ENCODE results near the gene AHSP.
A peak's percentile ranks its signal among the peaks of the same experiment; 100 is the strongest.
"Not testable (repeated sequence)": the region's sequence is repeated elsewhere in the genome, so short reads cannot be mapped to it uniquely, and the experiment has no call there.

The AHSP gene

GRCh38 chr16:31501226-31501965, 26.3 kb upstream of the AHSP start:
- DNase-seq (ENCODE audit: low read depth) = no peak

GRCh38 chr16:31501966-31502348, 25.7 kb upstream of the AHSP start:
- DNase-seq (ENCODE audit: low read depth) = no peak

- no peak for DNase-seq (ENCODE audit: low read depth)
Observed at GRCh38 chr16:31502981-31503380, 24.7 kb upstream of the AHSP start.

- not testable (repeated sequence) for DNase-seq (ENCODE audit: low read depth)
Observed at GRCh38 chr16:31503555-31503954, 24.1 kb upstream of the AHSP start.

GRCh38 chr16:31504159-31504558, 23.5 kb upstream of the AHSP start:
- no peak for DNase-seq (ENCODE audit: low read depth)

GRCh38 chr16:31505483-31505882, 22.2 kb upstream of the AHSP start:
- DNase-seq (ENCODE audit: low read depth) = no peak

GRCh38 chr16:31507617-31507928, 20.1 kb upstream of the AHSP start:
- no peak for DNase-seq (ENCODE audit: low read depth)

GRCh38 chr16:31507929-31508705, 19.6 kb upstream of the AHSP start, which contains the start of gene RUSF1:
Gene RUSF1, minus strand, starts transcription at chr16:31508391. Its CDS starts 18 bp downstream, at chr16:31508373.
- DNase-seq (ENCODE audit: low read depth) = peak; percentile 90

GRCh38 chr16:31508706-31509195, 18.9 kb upstream of the AHSP start:
- DNase-seq (ENCODE audit: low read depth) = peak; percentile 53

- peak; percentile 80 for DNase-seq (ENCODE audit: low read depth)
Observed at GRCh38 chr16:31513126-31513525, 14.6 kb upstream of the AHSP start.

- DNase-seq (ENCODE audit: low read depth) = no peak
Observed at GRCh38 chr16:31513884-31514283, 13.8 kb upstream of the AHSP start.

- DNase-seq (ENCODE audit: low read depth) = no peak
Observed at GRCh38 chr16:31517800-31518402, 9.8 kb upstream of the AHSP start.

- DNase-seq (ENCODE audit: low read depth) = no peak
Observed at GRCh38 chr16:31519759-31520431, 7.8 kb upstream of the AHSP start.

- no peak for DNase-seq (ENCODE audit: low read depth)
Observed at GRCh38 chr16:31521368-31521767, 6.3 kb upstream of the AHSP start.

- no peak for DNase-seq (ENCODE audit: low read depth)
Observed at GRCh38 chr16:31522071-31522470, 5.6 kb upstream of the AHSP start.

GRCh38 chr16:31523768-31524167, 3.9 kb upstream of the AHSP start:
- DNase-seq (ENCODE audit: low read depth) = not testable (repeated sequence)

GRCh38 chr16:31525113-31525512, 2.6 kb upstream of the AHSP start:
- no peak for DNase-seq (ENCODE audit: low read depth)

GRCh38 chr16:31528523-31529107, 915 bp downstream of the AHSP start:
- DNase-seq (ENCODE audit: low read depth) = no peak

GRCh38 chr16:31529108-31529936, 1.6 kb downstream of the AHSP start:
- DNase-seq (ENCODE audit: low read depth) = no peak

GRCh38 chr16:31529937-31530312, 2.2 kb downstream of the AHSP start:
- no peak for DNase-seq (ENCODE audit: low read depth)

GRCh38 chr16:31530405-31530804, 2.7 kb downstream of the AHSP start:
- DNase-seq (ENCODE audit: low read depth) = no peak

Measured in ELR (cell line).